K562 (cell line): ENCODE results near the gene CLCN6. TPM values are rescaled to one million over a fixed set of nuclear protein-coding genes. Genes with fewer than 3 reads are reported as not detected.
A peak's percentile ranks its signal among the peaks of the same experiment; 100 is the strongest.

Experiments
- EP300 ChIP-seq: IDR thresholded peaks from 2 replicates; pipeline ENCODE4 v1.6.1; 2012; ENCODE audit warnings: low read length, improper control_type of control experiment
- MBD1 ChIP-seq: fragments of 250-450 bp; sonication (Bioruptor Pico); IDR thresholded peaks from 2 replicates; pipeline ENCODE4 v1.8.0; 2022; ENCODE audit warnings: inconsistent platforms
- MCM2 ChIP-seq: fragments of 450-650 bp; IDR thresholded peaks from 2 replicates; pipeline ENCODE4 v1.6.1; 2017; ENCODE audit warnings: low read depth, mild to moderate bottlenecking
- NR4A1 ChIP-seq, 2 experiments: fragments of 250-450 bp in 1 of 2; fragments of 450-650 bp in 1 of 2; sonication (Bioruptor Pico) in 1 of 2; IDR thresholded peaks; 2 replicates each; pipeline versions ENCODE4 v1.4.0 to v1.6.1; 2016 to 2020; ENCODE audit warnings: mild to moderate bottlenecking in 2 of 2, missing compliant biosample characterization in 1 of 2, missing genetic modification characterization in 1 of 2, moderate library complexity in 1 of 2
- POLR3A ChIP-seq: IDR thresholded peaks from 2 replicates; pipeline ENCODE4 v1.6.1; 2011; ENCODE audit warnings: borderline replicate concordance, mild to moderate bottlenecking, moderate library complexity; ENCODE audit not compliant: insufficient read length, insufficient read depth; ENCODE audit errors: extremely low read depth
- RBM15 ChIP-seq: fragments of 200-400 bp; formaldehyde crosslinking; IDR thresholded peaks from 2 replicates; pipeline ENCODE4 v1.6.1; 2018; ENCODE audit warnings: mild to moderate bottlenecking, low read length, moderate library complexity; ENCODE audit not compliant: insufficient read depth
- THRA ChIP-seq: fragments of 450-650 bp; IDR thresholded peaks from 2 replicates; pipeline ENCODE4 v1.6.1; 2017; ENCODE audit warnings: mild to moderate bottlenecking, moderate library complexity
- ZNF165 ChIP-seq: fragments of 250-450 bp; sonication (Bioruptor Pico); IDR thresholded peaks from 2 replicates; pipeline ENCODE4 v1.4.0; 2020; ENCODE audit warnings: borderline replicate concordance
- ZNF24 ChIP-seq: fragments of 450-650 bp; IDR thresholded peaks from 2 replicates; pipeline ENCODE4 v1.6.1; 2016
- polyA plus RNA-seq, 8 experiments: library from polyadenylated mRNA; depleted of rRNA in 4 of 8; stranded (reverse) in 5 of 8; unstranded in 3 of 8; fragments of >200 nt; fragmentation: Nextera tagmentation in 2 of 8; fragmentation: Illumina TruSeq in 1 of 8; extraction: Ambion mirVana in 2 of 8; extraction: Trizol in 1 of 8; gene quantifications; 2 replicates each; pipeline versions ENCODE4 v1.2.1 to v1.2.3, GENCODE V29; 2011 to 2014; ENCODE audit warnings: inconsistent platforms in 1 of 8, missing spikeins in 1 of 8
- total RNA-seq, 7 experiments: library from RNA; depleted of rRNA in 6 of 7; stranded (reverse); fragments of >200 nt in 6 of 7; fragmentation: Illumina TruSeq in 2 of 7; extraction: Trizol in 2 of 7; gene quantifications; 2 replicates each; pipeline versions ENCODE4 v1.2.1 to v1.2.3, GENCODE V29; 2011 to 2021; ENCODE audit warnings: low replicate concordance in 1 of 7
- TF ChIP-seq, protein P1 (sequence below), 2 experiments: fragments of 450-650 bp in 1 of 2; sonication (generic) in 1 of 2; formaldehyde crosslinking in 1 of 2; IDR thresholded peaks; 2 replicates each; pipeline versions ENCODE4 v1.7.1 to v1.9.0; 2016 to 2022; ENCODE audit warnings: inconsistent platforms in 1 of 2, mild to moderate bottlenecking in 1 of 2, missing genetic modification reagents in 1 of 2
- TF ChIP-seq, protein P2 (sequence below): fragments of 450-650 bp; IDR thresholded peaks from 2 replicates; pipeline ENCODE4 v1.6.1; 2016; ENCODE audit warnings: antibody characterized with exemption

Gene CLCN6
- total and polyA plus RNA-seq, 9 of the 15 experiments (the other 6 are each of a cell fraction or from before 2014, with no cell fraction given) = 2.0 to 21.8 (median 13.6) TPM

DNA sequence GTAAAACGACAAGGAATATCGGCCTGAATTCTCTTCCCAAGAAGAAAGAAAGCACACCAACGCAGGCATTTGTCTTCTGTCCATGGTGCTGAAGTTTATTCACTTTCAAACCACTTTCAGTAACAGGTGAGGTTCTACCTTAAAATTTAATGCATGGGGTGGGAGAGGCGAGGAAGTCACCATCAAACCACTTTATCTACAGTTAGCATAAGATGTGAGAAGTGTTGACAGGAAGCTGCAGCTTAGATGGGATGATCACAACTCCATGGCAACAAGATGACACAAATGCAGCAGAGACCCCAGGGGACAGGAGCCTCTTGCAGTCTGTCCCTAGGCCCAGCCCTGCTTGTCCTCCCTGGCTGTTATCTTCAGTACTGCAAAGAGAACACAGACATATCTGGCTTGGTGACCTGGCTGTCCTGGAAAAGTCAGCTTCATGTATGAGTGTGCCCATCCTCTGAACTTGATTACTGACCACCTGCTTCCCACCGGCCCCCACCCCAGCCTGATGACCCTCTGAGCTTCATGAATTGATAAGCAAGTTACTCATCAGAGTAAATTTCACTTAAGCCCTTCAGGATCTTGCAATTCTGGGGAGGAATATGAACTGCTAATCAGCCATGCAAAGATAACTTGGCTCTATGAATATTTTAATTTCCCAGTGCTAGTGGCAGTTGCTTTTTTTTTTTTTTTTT is 39.8 kb downstream of the CLCN6 start (continued):
- TF ChIP-seq, protein P1, sequence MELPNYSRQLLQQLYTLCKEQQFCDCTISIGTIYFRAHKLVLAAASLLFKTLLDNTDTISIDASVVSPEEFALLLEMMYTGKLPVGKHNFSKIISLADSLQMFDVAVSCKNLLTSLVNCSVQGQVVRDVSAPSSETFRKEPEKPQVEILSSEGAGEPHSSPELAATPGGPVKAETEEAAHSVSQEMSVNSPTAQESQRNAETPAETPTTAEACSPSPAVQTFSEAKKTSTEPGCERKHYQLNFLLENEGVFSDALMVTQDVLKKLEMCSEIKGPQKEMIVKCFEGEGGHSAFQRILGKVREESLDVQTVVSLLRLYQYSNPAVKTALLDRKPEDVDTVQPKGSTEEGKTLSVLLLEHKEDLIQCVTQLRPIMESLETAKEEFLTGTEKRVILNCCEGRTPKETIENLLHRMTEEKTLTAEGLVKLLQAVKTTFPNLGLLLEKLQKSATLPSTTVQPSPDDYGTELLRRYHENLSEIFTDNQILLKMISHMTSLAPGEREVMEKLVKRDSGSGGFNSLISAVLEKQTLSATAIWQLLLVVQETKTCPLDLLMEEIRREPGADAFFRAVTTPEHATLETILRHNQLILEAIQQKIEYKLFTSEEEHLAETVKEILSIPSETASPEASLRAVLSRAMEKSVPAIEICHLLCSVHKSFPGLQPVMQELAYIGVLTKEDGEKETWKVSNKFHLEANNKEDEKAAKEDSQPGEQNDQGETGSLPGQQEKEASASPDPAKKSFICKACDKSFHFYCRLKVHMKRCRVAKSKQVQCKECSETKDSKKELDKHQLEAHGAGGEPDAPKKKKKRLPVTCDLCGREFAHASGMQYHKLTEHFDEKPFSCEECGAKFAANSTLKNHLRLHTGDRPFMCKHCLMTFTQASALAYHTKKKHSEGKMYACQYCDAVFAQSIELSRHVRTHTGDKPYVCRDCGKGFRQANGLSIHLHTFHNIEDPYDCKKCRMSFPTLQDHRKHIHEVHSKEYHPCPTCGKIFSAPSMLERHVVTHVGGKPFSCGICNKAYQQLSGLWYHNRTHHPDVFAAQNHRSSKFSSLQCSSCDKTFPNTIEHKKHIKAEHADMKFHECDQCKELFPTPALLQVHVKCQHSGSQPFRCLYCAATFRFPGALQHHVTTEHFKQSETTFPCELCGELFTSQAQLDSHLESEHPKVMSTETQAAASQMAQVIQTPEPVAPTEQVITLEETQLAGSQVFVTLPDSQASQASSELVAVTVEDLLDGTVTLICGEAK (IDR thresholded peaks at IDR 0.05) = 0 out of 2 replicates have a peak, but pooled peaks have one; percentile 38
- TF ChIP-seq, protein P1 (CRISPR knock-in tag; IDR thresholded peaks at IDR 0.05) = no peak
- no peak for TF ChIP-seq POLR3A
- no peak for TF ChIP-seq EP300
- no peak for TF ChIP-seq ZNF165 (CRISPR knock-in tag)
- TF ChIP-seq MBD1 (CRISPR knock-in tag) = no peak
- no peak for TF ChIP-seq THRA
- TF ChIP-seq RBM15 = no peak
- TF ChIP-seq ZNF24 = no peak
- TF ChIP-seq, protein P2, sequence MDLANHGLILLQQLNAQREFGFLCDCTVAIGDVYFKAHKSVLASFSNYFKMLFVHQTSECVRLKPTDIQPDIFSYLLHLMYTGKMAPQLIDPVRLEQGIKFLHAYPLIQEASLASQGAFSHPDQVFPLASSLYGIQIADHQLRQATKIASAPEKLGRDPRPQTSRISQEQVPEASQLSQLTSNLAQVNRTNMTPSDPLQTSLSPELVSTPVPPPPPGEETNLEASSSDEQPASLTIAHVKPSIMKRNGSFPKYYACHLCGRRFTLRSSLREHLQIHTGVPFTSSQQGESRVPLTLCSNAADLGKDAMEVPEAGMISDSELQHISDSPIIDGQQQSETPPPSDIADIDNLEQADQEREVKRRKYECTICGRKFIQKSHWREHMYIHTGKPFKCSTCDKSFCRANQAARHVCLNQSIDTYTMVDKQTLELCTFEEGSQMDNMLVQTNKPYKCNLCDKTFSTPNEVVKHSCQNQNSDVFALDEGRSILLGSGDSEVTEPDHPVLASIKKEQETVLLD = no peak
- TF ChIP-seq NR4A1 (CRISPR knock-in tag; IDR thresholded peaks at IDR 0.05) = no peak
- TF ChIP-seq NR4A1 (tag; IDR thresholded peaks at IDR 0.05) = no peak
- TF ChIP-seq MCM2 = no peak
